Activated CD4-positive, alpha-beta memory T cell treated with anti-CD3 and anti-CD28 coated beads for 36 hours (primary cell): ENCODE measurements around the gene CALD1. TPM values are rescaled to one million over a fixed set of nuclear protein-coding genes. Genes with fewer than 3 reads are reported as not detected.

ENCODE experiments used
- CTCF ChIA-PET: fragments of 350-600 bp; sonication (Branson Sonifier 250); formaldehyde crosslinking; loops from one replicate; lab custom pipeline; 2021; ENCODE audit warnings: antibody characterized with exemption, inconsistent platforms; lab: Charles Lee
- POLR2A ChIA-PET: fragments of 350-600 bp; sonication (Branson Sonifier 250); formaldehyde crosslinking; loops from one replicate; lab custom pipeline; 2021; ENCODE audit warnings: antibody characterized with exemption; lab: Charles Lee
- DNase-seq: peaks from one replicate; pipeline ENCODE4 v3.0.0-alpha.2; 2020
- H3K27ac Mint-ChIP-seq: one replicate; pipeline ENCODE4 v1.8.0; 2021; ENCODE audit warnings: mixed read lengths
- H3K27me3 Mint-ChIP-seq: one replicate; pipeline ENCODE4 v1.8.0; 2021; ENCODE audit warnings: mixed read lengths
- H3K36me3 Mint-ChIP-seq: one replicate; pipeline ENCODE4 v1.8.0; 2021; ENCODE audit warnings: mixed read lengths
- H3K4me1 Mint-ChIP-seq: one replicate; pipeline ENCODE4 v1.8.0; 2021; ENCODE audit warnings: low read depth, mixed read lengths
- H3K4me3 Mint-ChIP-seq: one replicate; pipeline ENCODE4 v1.8.0; 2021; ENCODE audit warnings: mild to moderate bottlenecking, mixed read lengths
- H3K9me3 Mint-ChIP-seq: one replicate; pipeline ENCODE4 v1.8.0; 2021; ENCODE audit warnings: mixed read lengths
- intact Hi-C: fragments of 100-400 bp; cut with micrococcal nuclease; formaldehyde crosslinking; loops from one replicate; pipeline ENCODE4 v1.15.1; 2023
- total RNA-seq, 2 experiments: library from RNA; stranded (reverse); gene quantifications; one replicate each; pipeline ENCODE4 v1.2.3, GENCODE V29; 2021

Gene CALD1
- total RNA-seq, 2 experiments from 2014 or later: 7.1 to 7.5 TPM

GRCh38 chr7:134932707-134933370, 153.4 kb downstream of the CALD1 start:
- ChIA-PET POLR2A (no interaction called here), CTCF (no interaction called here)
- no peak overlapping the region for H3K4me3 Mint-ChIP-seq

GRCh38 chr7:134933460-134934068, 154.1 kb downstream of the CALD1 start:
- no peaks in the 10 kb centered on the region for H3K9me3 Mint-ChIP-seq
- H3K27me3 Mint-ChIP-seq: no peaks in the 10 kb centered on the region
- no peaks in the 10 kb centered on the region for H3K36me3 Mint-ChIP-seq
- POLR2A ChIA-PET: no interaction called here
- DNase-seq: no peak
- peaks cover 15% of the 10 kb centered on the region for H3K4me1 Mint-ChIP-seq
- no peak overlapping the region for H3K4me3 Mint-ChIP-seq
- H3K27ac Mint-ChIP-seq: no peak overlapping the region
- CTCF ChIA-PET: no interaction called here
- intact Hi-C loops: no loop called here

More at GRCh38 chr7:134932707-134933370, 153.4 kb downstream of the CALD1 start:
- Mint-ChIP-seq H3K27me3 (no peaks in the 10 kb centered on the region), H3K4me1 (peaks cover 15% of the 10 kb centered on the region), H3K36me3 (no peaks in the 10 kb centered on the region), H3K27ac (no peak overlapping the region), H3K9me3 (no peaks in the 10 kb centered on the region)
- no peak for DNase-seq
- intact Hi-C loops: no loop called here

GRCh38 chr7:134935701-134936100, 156.3 kb downstream of the CALD1 start:
- H3K27me3 Mint-ChIP-seq: no peaks in the 10 kb centered on the region
- no peaks in the 10 kb centered on the region for H3K9me3 Mint-ChIP-seq
- no peak overlapping the region for H3K27ac Mint-ChIP-seq
- H3K4me1 Mint-ChIP-seq: peaks cover 15% of the 10 kb centered on the region
- no peak overlapping the region for H3K4me3 Mint-ChIP-seq
- intact Hi-C loops: no loop called here
- ChIA-PET CTCF (no interaction called here), POLR2A (no interaction called here)
- no peaks in the 10 kb centered on the region for H3K36me3 Mint-ChIP-seq
- DNase-seq: no peak

- CTCF ChIA-PET: interaction anchor here (0.6 to 1.2 kb wide), 2 partner anchors 17 to 187 kb away, joined by 4 to 5 read pairs; no protein-coding TSS in a partner anchor
- Mint-ChIP-seq H3K27ac (no peak overlapping the region), H3K4me1 (peaks cover 15% of the 10 kb centered on the region), H3K36me3 (no peaks in the 10 kb centered on the region), H3K4me3 (no peak overlapping the region), H3K9me3 (no peaks in the 10 kb centered on the region), H3K27me3 (no peaks in the 10 kb centered on the region)
- POLR2A ChIA-PET: no interaction called here
- intact Hi-C loops: no loop called here
- DNase-seq: no peak
Observed at GRCh38 chr7:134936893-134937510, 157.6 kb downstream of the CALD1 start.

- no peak for DNase-seq
- intact Hi-C loops: no loop called here
- ChIA-PET POLR2A (no interaction called here), CTCF (interaction anchor here (0.6 kb wide), 1 partner anchor 65 kb away, joined by 4 read pairs; no protein-coding TSS in a partner anchor)
- H3K4me3 Mint-ChIP-seq: no peak overlapping the region
- H3K4me1 Mint-ChIP-seq: peaks cover 10% of the 10 kb centered on the region
- no peaks in the 10 kb centered on the region for H3K36me3 Mint-ChIP-seq
- no peak overlapping the region for H3K27ac Mint-ChIP-seq
- H3K9me3 Mint-ChIP-seq: no peaks in the 10 kb centered on the region
- no peaks in the 10 kb centered on the region for H3K27me3 Mint-ChIP-seq
Observed at GRCh38 chr7:134938141-134938540, 158.7 kb downstream of the CALD1 start.

GRCh38 chr7:134939136-134939535, 159.7 kb downstream of the CALD1 start:
- H3K4me1 Mint-ChIP-seq: peaks cover 6% of the 10 kb centered on the region
- no peaks in the 10 kb centered on the region for H3K36me3 Mint-ChIP-seq
- H3K9me3 Mint-ChIP-seq: no peaks in the 10 kb centered on the region
- POLR2A ChIA-PET: interaction anchor here (0.5 kb wide), 1 partner anchor 227 kb away, joined by 4 read pairs; no protein-coding TSS in a partner anchor
- CTCF ChIA-PET: no interaction called here
- no peaks in the 10 kb centered on the region for H3K27me3 Mint-ChIP-seq
- intact Hi-C loops: no loop called here
- no peak overlapping the region for H3K4me3 Mint-ChIP-seq
- DNase-seq: no peak
- no peak overlapping the region for H3K27ac Mint-ChIP-seq

- CTCF ChIA-PET: no interaction called here
- intact Hi-C loops: loop anchor here (5.0 kb wide), 1 partner anchor 328 kb away; no protein-coding TSS in a partner anchor
- Mint-ChIP-seq H3K4me3 (no peak overlapping the region), H3K27ac (no peak overlapping the region), H3K9me3 (no peaks in the 10 kb centered on the region), H3K27me3 (no peaks in the 10 kb centered on the region), H3K36me3 (no peaks in the 10 kb centered on the region), H3K4me1 (peaks cover 2% of the 10 kb centered on the region)
- POLR2A ChIA-PET: no interaction called here
- DNase-seq: no peak
Observed at GRCh38 chr7:134940729-134941128, 161.3 kb downstream of the CALD1 start.

GRCh38 chr7:134941185-134941900, 161.9 kb downstream of the CALD1 start:
- Mint-ChIP-seq H3K27me3 (no peaks in the 10 kb centered on the region), H3K27ac (no peak overlapping the region), H3K36me3 (no peaks in the 10 kb centered on the region), H3K4me1 (peaks cover 5% of the 10 kb centered on the region), H3K4me3 (no peak overlapping the region), H3K9me3 (no peaks in the 10 kb centered on the region)
- ChIA-PET CTCF (interaction anchor here (1.0 to 1.3 kb wide), 3 partner anchors 10 to 251 kb away, joined by 3 to 5 read pairs (median 3); no protein-coding TSS in a partner anchor), POLR2A (no interaction called here)
- intact Hi-C loops: loop anchor here (5.0 kb wide), 1 partner anchor 329 kb away; no protein-coding TSS in a partner anchor
- DNase-seq: no peak

GRCh38 chr7:134941952-134942351, 162.5 kb downstream of the CALD1 start:
- no peak for DNase-seq
- ChIA-PET CTCF (interaction anchor here (0.6 to 1.3 kb wide), 4 partner anchors 10 to 252 kb away, joined by 3 to 5 read pairs (median 3); no protein-coding TSS in a partner anchor), POLR2A (no interaction called here)
- H3K27me3 Mint-ChIP-seq: no peaks in the 10 kb centered on the region
- intact Hi-C loops: loop anchor here (5.0 kb wide), 1 partner anchor 330 kb away; no protein-coding TSS in a partner anchor
- H3K9me3 Mint-ChIP-seq: no peaks in the 10 kb centered on the region
- H3K4me1 Mint-ChIP-seq: peaks cover 5% of the 10 kb centered on the region
- no peak overlapping the region for H3K4me3 Mint-ChIP-seq
- H3K36me3 Mint-ChIP-seq: no peaks in the 10 kb centered on the region
- no peak overlapping the region for H3K27ac Mint-ChIP-seq

- no peaks in the 10 kb centered on the region for H3K36me3 Mint-ChIP-seq
- no peak overlapping the region for H3K4me3 Mint-ChIP-seq
- peaks cover 6% of the 10 kb centered on the region for H3K4me1 Mint-ChIP-seq
- H3K27ac Mint-ChIP-seq: no peak overlapping the region
- DNase-seq: no peak
- no peaks in the 10 kb centered on the region for H3K9me3 Mint-ChIP-seq
- ChIA-PET CTCF (interaction anchor here (0.9 to 1.3 kb wide), 5 partner anchors 191 to 309 kb away, joined by 3 to 5 read pairs (median 3); no protein-coding TSS in a partner anchor), POLR2A (no interaction called here)
- intact Hi-C loops: loop anchor here (5.0 kb wide), 1 partner anchor 331 kb away; no protein-coding TSS in a partner anchor
- no peaks in the 10 kb centered on the region for H3K27me3 Mint-ChIP-seq
Observed at GRCh38 chr7:134942690-134943466, 163.4 kb downstream of the CALD1 start.

- Mint-ChIP-seq H3K27ac (no peak overlapping the region), H3K4me1 (peaks cover 6% of the 10 kb centered on the region), H3K27me3 (no peaks in the 10 kb centered on the region), H3K4me3 (no peak overlapping the region), H3K36me3 (no peaks in the 10 kb centered on the region), H3K9me3 (no peaks in the 10 kb centered on the region)
- no peak for DNase-seq
- ChIA-PET POLR2A (no interaction called here), CTCF (interaction anchor here (0.9 to 1.0 kb wide), 3 partner anchors 192 to 307 kb away, joined by 3 to 5 read pairs (median 3); no protein-coding TSS in a partner anchor)
- intact Hi-C loops: loop anchor here (5.0 kb wide), 1 partner anchor 332 kb away; no protein-coding TSS in a partner anchor
Observed at GRCh38 chr7:134943785-134944400, 164.5 kb downstream of the CALD1 start.
